HG03103 (cell line): Measurements from ENCODE around the gene SH3D21.
A peak's percentile ranks its signal among the peaks of the same experiment; 100 is the strongest.

ENCODE experiments used
- ATAC-seq: cut with Tn5 transposase; IDR thresholded peaks from one replicate; pipeline ENCODE4 v1.9.1; 2021; ENCODE audit warnings: low read depth; ENCODE audit not compliant: unreplicated experiment

SH3D21 gene

GRCh38 chr1:36328088-36328480 is 21.9 kb downstream of the SH3D21 start:
- ATAC-seq, result no peak

- no peak for ATAC-seq
Measured at GRCh38 chr1:36328713-36329112, 22.5 kb downstream of the SH3D21 start.

DNA sequence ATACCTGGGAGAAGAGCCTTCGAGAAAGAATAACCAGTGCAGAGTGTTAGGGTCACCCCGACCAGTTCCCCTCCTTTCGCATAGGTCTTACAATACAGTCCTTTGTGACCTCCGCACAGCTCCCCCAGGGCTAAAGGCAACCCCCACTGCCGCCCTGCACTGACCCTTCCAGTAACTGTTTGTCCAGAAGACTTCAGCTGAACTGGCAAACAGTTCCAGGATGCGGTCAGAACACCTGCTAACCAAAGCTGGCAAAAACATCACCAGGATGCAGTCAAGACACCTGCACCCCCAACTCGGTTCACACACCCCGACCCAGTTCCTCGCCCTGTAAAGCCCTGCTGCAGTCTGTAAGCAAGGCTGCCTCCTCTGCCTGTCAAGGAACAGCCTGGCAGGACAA is 23.6 kb downstream of the SH3D21 start:
- no peak for ATAC-seq

DNA sequence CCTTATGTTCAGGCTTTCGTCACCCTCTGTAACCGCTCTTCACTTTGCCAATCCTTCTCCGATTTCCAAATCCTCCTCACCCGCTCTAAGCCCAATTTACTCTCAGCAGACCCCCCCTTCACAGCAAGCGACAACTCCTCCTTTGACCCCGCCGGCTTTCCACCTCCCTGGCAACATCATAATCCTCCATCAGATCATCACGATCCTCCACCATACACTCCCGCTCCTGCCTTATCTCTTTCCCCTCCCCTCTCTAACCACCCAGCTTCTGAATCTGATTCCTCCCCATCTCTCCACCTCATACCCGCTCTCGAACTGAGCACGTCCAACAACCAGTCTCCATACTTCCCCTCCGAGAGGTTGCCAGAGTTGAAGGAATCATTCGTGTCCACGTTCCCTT is 24.8 kb downstream of the SH3D21 start:
- ATAC-seq, result no peak

DNA sequence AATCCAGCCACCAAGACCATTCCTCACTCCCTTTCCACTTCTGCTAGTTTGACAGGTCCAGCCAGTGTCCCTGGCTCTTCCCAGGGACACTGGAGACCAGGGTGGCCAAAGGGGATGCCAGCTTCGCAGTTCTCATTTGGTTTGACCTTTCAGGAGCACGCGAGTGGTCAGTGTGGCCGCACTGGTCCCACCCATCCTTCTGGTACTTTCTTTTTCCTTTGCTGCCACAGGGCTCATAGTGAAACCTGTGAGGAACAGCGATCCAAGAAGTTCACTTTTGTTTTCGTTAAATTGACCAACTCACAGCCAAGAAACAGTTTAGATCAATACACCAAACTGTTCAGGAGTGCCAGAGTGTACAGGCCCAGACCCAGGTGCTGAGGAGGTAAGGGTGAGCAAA is 31.7 kb downstream of the SH3D21 start:
- ATAC-seq, result no peak

GRCh38 chr1:36339215-36339614 is 33.0 kb downstream of the SH3D21 start:
- no peak for ATAC-seq

GRCh38 chr1:36339615-36340014 is 33.4 kb downstream of the SH3D21 start:
- no peak for ATAC-seq

- ATAC-seq, result no peak
Measured at GRCh38 chr1:36341626-36342320, 35.6 kb downstream of the SH3D21 start.

- no peak for ATAC-seq
Measured at GRCh38 chr1:36342426-36343185, 36.4 kb downstream of the SH3D21 start.

- ATAC-seq, result no peak
Measured at GRCh38 chr1:36343651-36344394, 37.7 kb downstream of the SH3D21 start.

DNA sequence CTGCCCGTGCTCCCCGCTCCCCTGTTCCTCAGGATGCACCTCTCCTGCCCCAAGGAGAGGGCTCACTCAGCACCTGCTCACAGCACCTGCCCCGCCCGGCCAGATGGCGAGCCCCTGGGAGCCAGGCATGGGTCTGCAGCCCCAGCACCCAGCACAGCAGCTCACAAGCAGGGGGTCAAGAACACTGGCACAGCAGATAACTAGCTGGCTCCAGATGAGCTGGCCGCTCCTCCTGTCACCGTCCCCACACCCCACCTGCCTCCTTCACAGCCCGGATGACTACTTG is 38.2 kb downstream of the SH3D21 start:
- no peak for ATAC-seq

GRCh38 chr1:36345353-36345752 is 39.2 kb downstream of the SH3D21 start:
- ATAC-seq, result no peak

DNA sequence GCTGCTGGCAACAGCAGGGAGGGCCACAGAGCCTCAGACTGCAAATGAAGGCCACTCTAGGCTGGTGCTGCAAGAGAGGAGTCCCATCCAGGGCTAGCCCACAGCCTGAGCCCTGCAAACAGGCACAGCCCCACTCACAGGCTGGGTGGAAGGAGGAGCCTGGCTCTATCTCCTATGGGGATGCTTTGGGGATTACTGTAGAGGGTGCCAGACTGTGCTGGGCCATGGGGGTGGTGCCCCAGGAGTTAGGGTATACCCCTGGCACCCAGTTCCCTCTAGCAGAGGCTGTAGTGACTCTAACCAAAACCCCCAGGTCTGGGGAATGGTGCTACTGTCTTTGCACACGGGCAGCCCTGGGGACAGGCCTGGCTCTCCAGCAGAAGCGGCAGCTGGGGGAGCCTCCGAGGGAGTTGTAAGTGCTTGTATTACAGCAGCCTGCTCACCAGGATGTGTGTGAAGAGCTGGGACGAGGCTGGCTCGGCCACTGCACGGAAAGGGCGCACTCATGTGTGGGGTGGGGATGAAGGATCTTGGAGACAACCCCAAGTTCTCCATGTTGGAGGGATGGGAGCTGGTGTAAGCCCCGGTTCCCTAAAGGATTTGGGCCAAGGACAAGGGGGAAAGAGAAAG is 40.7 kb downstream of the SH3D21 start:
- no peak for ATAC-seq

GRCh38 chr1:36349241-36349671 is 43.1 kb downstream of the SH3D21 start:
- peak; percentile 71 for ATAC-seq

- no peak for ATAC-seq
Measured at GRCh38 chr1:36349839-36350238, 43.7 kb downstream of the SH3D21 start.

- ATAC-seq, result no peak
Measured at GRCh38 chr1:36350659-36351226, 44.6 kb downstream of the SH3D21 start.

DNA sequence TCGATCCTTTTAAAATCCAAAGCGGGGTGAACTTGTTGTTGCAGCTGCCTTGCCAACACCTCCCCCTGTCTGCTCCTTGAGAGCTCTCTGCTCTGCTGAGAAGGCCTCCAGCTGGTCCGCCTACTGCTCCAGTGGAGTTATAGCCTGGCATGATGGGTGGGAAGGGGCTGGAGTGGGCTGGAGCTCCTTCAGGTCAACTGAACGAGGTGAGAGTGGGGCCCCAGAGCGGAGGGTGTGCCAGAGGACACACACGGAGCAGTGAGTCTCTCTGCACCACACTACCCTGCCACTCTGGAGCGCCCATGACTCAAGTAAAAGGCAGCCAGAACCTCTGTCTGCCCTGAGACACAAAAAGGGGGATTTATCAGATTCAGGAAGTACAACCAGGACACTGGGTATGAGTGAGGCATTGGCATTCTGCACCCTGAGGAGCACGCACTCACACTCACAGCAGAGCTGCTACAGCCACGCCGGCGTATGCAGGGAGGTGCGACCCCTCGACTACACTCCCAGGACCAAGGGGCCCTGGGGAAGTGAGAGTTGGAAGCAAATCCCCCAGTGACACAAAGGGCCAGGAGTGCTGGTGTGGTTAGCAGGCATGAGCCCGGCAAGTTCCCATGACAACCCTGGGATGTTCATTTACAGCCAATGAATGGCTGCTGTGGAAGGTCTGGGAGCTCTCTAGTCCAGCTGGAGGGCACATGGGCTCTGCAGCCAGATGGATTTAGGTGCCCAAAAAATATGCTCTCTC is 45.2 kb downstream of the SH3D21 start:
- ATAC-seq, result no peak

GRCh38 chr1:36352125-36352909 is 46.1 kb downstream of the SH3D21 start:
- ATAC-seq, result no peak
